SK-N-SH (cell line): ENCODE data around the gene GABRB1. TPM values are rescaled to one million over a fixed set of nuclear protein-coding genes. Genes with fewer than 3 reads are reported as not detected.

Source experiments
- CTCF ChIA-PET: fragments of 300-600, 350-600 bp; formaldehyde crosslinking; extraction: SDS; loops from one replicate; lab custom pipeline; 2021; lab: Yijun Ruan, JAX
- POLR2A ChIA-PET: fragments of 350-600 bp; sonication (Branson Sonifier 250); formaldehyde crosslinking; extraction: SDS; loops from one replicate; lab custom pipeline; 2020; ENCODE audit warnings: antibody characterized with exemption, inconsistent platforms; lab: Yijun Ruan, JAX
- DNase-seq: peaks from one replicate; pipeline ENCODE4 v3.0.0; 2012
- H2AFZ ChIP-seq: fragments of 200-600 bp; sonication (generic); 2 replicates; pipeline ENCODE4 v1.8.1; 2016; ENCODE audit warnings: antibody characterized with exemption, mild to moderate bottlenecking, low read depth
- H3F3A ChIP-seq: fragments of 200-600 bp; sonication (generic); replicated peaks from 2 replicates; pipeline ENCODE3; 2016; ENCODE audit warnings: antibody characterized with exemption, mild to moderate bottlenecking; ENCODE audit not compliant: insufficient read depth
- H3K27ac ChIP-seq, 2 experiments: fragments of 200-500 bp in 1 of 2; fragments of 200-600 bp in 1 of 2; sonication (Bioruptor generic) in 1 of 2; sonication (generic), shearing (Covaris generic) in 1 of 2; 2 replicates each; pipeline versions ENCODE4 v1.5.1 to v1.6.1; 2014 to 2016; ENCODE audit warnings: low read depth in 2 of 2, inconsistent platforms in 1 of 2, low read length in 1 of 2, mild to moderate bottlenecking in 1 of 2, mixed read lengths in 1 of 2
- H3K27me3 ChIP-seq: fragments of 200-600 bp; sonication (generic), shearing (Covaris generic); 2 replicates; pipeline ENCODE4 v1.6.1; 2016; ENCODE audit warnings: mixed run types; ENCODE audit not compliant: insufficient read depth
- H3K36me3 ChIP-seq, 2 experiments: fragments of 200-500 bp in 1 of 2; fragments of 200-600 bp in 1 of 2; sonication (Bioruptor generic) in 1 of 2; sonication (generic) in 1 of 2; replicated peaks in 1 of 2; 2 replicates each; pipeline versions ENCODE3 to v1.5.1; 2014 to 2016; ENCODE audit warnings: low read length in 1 of 2, mild to moderate bottlenecking in 1 of 2; ENCODE audit not compliant: insufficient read depth in 2 of 2, control insufficient read depth in 1 of 2
- H3K4me1 ChIP-seq, 2 experiments: fragments of 200-500 bp in 1 of 2; fragments of 200-600 bp in 1 of 2; sonication (Bioruptor generic) in 1 of 2; sonication (generic), shearing (Covaris generic) in 1 of 2; 2 replicates each; pipeline versions ENCODE4 v1.5.1 to v1.6.1; 2014 to 2016; ENCODE audit warnings: low read depth in 1 of 2, low read length in 1 of 2, mixed run types in 1 of 2; ENCODE audit not compliant: insufficient read depth in 2 of 2, control insufficient read depth in 1 of 2
- H3K4me2 ChIP-seq: fragments of 200-600 bp; sonication (generic), shearing (Covaris generic); 2 replicates; pipeline ENCODE4 v1.6.1; 2017; ENCODE audit warnings: mixed run types
- H3K4me3 ChIP-seq, 2 experiments: fragments of 200-500 bp in 1 of 2; fragments of 200-600 bp in 1 of 2; sonication (Bioruptor generic) in 1 of 2; sonication (generic), shearing (Covaris generic) in 1 of 2; 2 replicates each; pipeline versions ENCODE4 v1.5.1 to v1.8.1; 2014 to 2016; ENCODE audit warnings: low read depth in 2 of 2, inconsistent platforms in 1 of 2, low read length in 1 of 2, mild to moderate bottlenecking in 1 of 2, mixed read lengths in 1 of 2, moderate library complexity in 1 of 2
- H3K79me2 ChIP-seq: fragments of 200-600 bp; sonication (generic); 2 replicates; pipeline ENCODE4 v1.8.1; 2017; ENCODE audit warnings: mild to moderate bottlenecking; ENCODE audit not compliant: insufficient read depth
- H3K9ac ChIP-seq: fragments of 200-600 bp; sonication (generic); 2 replicates; pipeline ENCODE4 v1.6.1; 2017; ENCODE audit warnings: mixed run types
- H3K9me2 ChIP-seq: fragments of 200-600 bp; sonication (generic); 2 replicates; pipeline ENCODE4 v1.6.1; 2017; ENCODE audit warnings: mixed run types
- H3K9me3 ChIP-seq: fragments of 200-600 bp; sonication (generic); 2 replicates; pipeline ENCODE4 v1.6.1; 2017; ENCODE audit warnings: mixed run types, mild to moderate bottlenecking, moderate library complexity
- H4K20me1 ChIP-seq: fragments of 200-600 bp; sonication (generic); 2 replicates; pipeline ENCODE4 v1.6.1; 2017; ENCODE audit warnings: mild to moderate bottlenecking, mixed run types; ENCODE audit not compliant: insufficient read depth
- CTCF ChIP-seq: fragments of 200-600 bp; sonication (generic); IDR thresholded peaks from 2 replicates; pipeline ENCODE4 v1.6.1; 2017; ENCODE audit warnings: antibody characterized with exemption, mild to moderate bottlenecking, moderate library complexity
- EZH2phosphoT487 ChIP-seq: fragments of 200-600 bp; sonication (generic); IDR thresholded peaks from 2 replicates; pipeline ENCODE4 v1.6.1; 2017; ENCODE audit warnings: low read depth, mixed run types, mild to moderate bottlenecking, antibody characterized with exemption, moderate library complexity, borderline replicate concordance
- GABPA ChIP-seq: IDR thresholded peaks from 2 replicates; pipeline ENCODE4 v1.4.0; 2012; ENCODE audit warnings: low read depth, mild to moderate bottlenecking
- JUND ChIP-seq: IDR thresholded peaks from 2 replicates; pipeline ENCODE4 v1.4.0; 2012
- NFIC ChIP-seq: IDR thresholded peaks from 2 replicates; pipeline ENCODE4 v1.4.0; 2012; ENCODE audit warnings: borderline replicate concordance
- NRF1 ChIP-seq: IDR thresholded peaks from 2 replicates; pipeline ENCODE4 v1.6.1; 2012; ENCODE audit warnings: low read depth, mild to moderate bottlenecking, low read length
- RAD21 ChIP-seq: IDR thresholded peaks from 2 replicates; pipeline ENCODE4 v1.6.1; 2012; ENCODE audit warnings: mild to moderate bottlenecking, low read length
- SMC3 ChIP-seq: IDR thresholded peaks from 2 replicates; pipeline ENCODE4 v1.6.1; 2012; ENCODE audit warnings: low read depth, low read length, improper control_type of control experiment
- TEAD4 ChIP-seq: IDR thresholded peaks from 2 replicates; pipeline ENCODE4 v1.4.0; 2012; ENCODE audit warnings: mild to moderate bottlenecking, borderline replicate concordance; ENCODE audit not compliant: insufficient read depth
- USF1 ChIP-seq: IDR thresholded peaks from 2 replicates; pipeline ENCODE4 v1.4.0; 2012; ENCODE audit warnings: low read depth, borderline replicate concordance
- USF2 ChIP-seq: fragments of 150-350 bp; IDR thresholded peaks from 2 replicates; pipeline ENCODE4 v1.6.1; 2017; ENCODE audit warnings: antibody characterized with exemption, low read length, low read depth, borderline replicate concordance
- WGBS: methylation state at CpG from one replicate; pipeline ENCODE4 v1.1.6; 2017; ENCODE audit warnings: low lambda C conversion rate; 5-methylcytosine and 5-hydroxymethylcytosine counted together
- polyA plus RNA-seq, 3 experiments: library from polyadenylated mRNA; depleted of rRNA; stranded (reverse); fragments of >200 nt; gene quantifications; 2 replicates each; pipeline ENCODE4 v1.2.3, GENCODE V29; 2012

GABRB1 gene
- polyA plus RNA-seq, 1 of the 3 experiments (the other 2 are of a cell fraction) = not detected

GRCh38 chr4:47031751-47032404, 511 bp downstream of the GABRB1 start:
- H3K27ac ChIP-seq = no peak overlapping the region
- no peaks in the 10 kb centered on the region for H3K9me3 ChIP-seq
- no peak for TF ChIP-seq JUND
- TF ChIP-seq, all 33 proteins: peak for 0
- Histone ChIP-seq H3K27me3 (peaks cover 27% of the 10 kb centered on the region; the same call in 1 of the 2 replicates), H3K9me2 (no peaks in the 10 kb centered on the region), H3K4me2 (peak overlapping the region; percentile 84), H3F3A (no peaks in the 10 kb centered on the region), H3K4me3 (peak overlapping the region; percentile 48 to 67), H2AFZ (peak overlapping the region; percentile 74), H3K79me2 (no peaks in the 10 kb centered on the region), H3K9ac (no peak overlapping the region), H3K4me1 (peaks cover 0 to 18% of the 10 kb centered on the region in 2 experiments; a peak in 2 of 4 replicates), H3K36me3 (no peaks in the 10 kb centered on the region), H4K20me1 (no peaks in the 10 kb centered on the region)
- ChIA-PET CTCF (interaction anchor here (0.7 to 1.6 kb wide), 5 partner anchors 10 to 105 kb away, joined by 3 to 7 read pairs (median 3); no protein-coding TSS in a partner anchor), POLR2A (no interaction called here)
- WGBS = 7% methylated on average over 19 of the region's 19 CpGs
- DNase-seq = peak; percentile 2

GRCh38 chr4:47032405-47033106, 1.2 kb downstream of the GABRB1 start:
- ChIA-PET POLR2A (no interaction called here), CTCF (interaction anchor here (0.7 to 1.6 kb wide), 7 partner anchors 9 to 106 kb away, joined by 3 to 7 read pairs (median 3); no protein-coding TSS in a partner anchor)
- Histone ChIP-seq H3K36me3 (no peaks in the 10 kb centered on the region), H3K27ac (no peak overlapping the region), H3K9me2 (no peaks in the 10 kb centered on the region), H3K4me1 (peaks cover 0 to 18% of the 10 kb centered on the region in 2 experiments; a peak in 2 of 4 replicates), H3F3A (no peaks in the 10 kb centered on the region), H3K9ac (no peak overlapping the region), H3K4me3 (peak overlapping the region; percentile 48 to 67), H3K27me3 (peaks cover 27% of the 10 kb centered on the region; the same call in 1 of the 2 replicates), H4K20me1 (no peaks in the 10 kb centered on the region), H2AFZ (peak overlapping the region; percentile 68; the same call in 1 of the 2 replicates), H3K79me2 (no peaks in the 10 kb centered on the region), H3K9me3 (no peaks in the 10 kb centered on the region), H3K4me2 (peak overlapping the region; percentile 84)
- WGBS = 11% methylated on average over 14 of the region's 47 CpGs
- peak; percentile 82 for DNase-seq
- TF ChIP-seq EZH2phosphoT487 = no peak
- TF ChIP-seq SMC3 = peak; percentile 68
- TF ChIP-seq RAD21 = peak; percentile 62
- peak; percentile 74 for TF ChIP-seq CTCF

- no peak for TF ChIP-seq USF1
- no peak for TF ChIP-seq GABPA
- TF ChIP-seq NRF1 = no peak
- TF ChIP-seq TEAD4 = no peak
- TF ChIP-seq NFIC = no peak
- TF ChIP-seq USF2 = no peak
- CTCF ChIA-PET = no interaction called here
- Histone ChIP-seq H3K9ac (no peak overlapping the region), H3K27me3 (peaks cover under 1% of the 10 kb centered on the region; the same call in 1 of the 2 replicates), H3K9me3 (no peaks in the 10 kb centered on the region), H3K27ac (no peak overlapping the region), H3K4me2 (no peak overlapping the region), H3K9me2 (no peaks in the 10 kb centered on the region), H2AFZ (no peak overlapping the region), H4K20me1 (no peaks in the 10 kb centered on the region), H3K36me3 (no peaks in the 10 kb centered on the region), H3F3A (no peaks in the 10 kb centered on the region), H3K4me3 (no peak overlapping the region), H3K79me2 (no peaks in the 10 kb centered on the region), H3K4me1 (no peaks in the 10 kb centered on the region)
- WGBS = 25% methylated on average over 1 of the region's 1 CpG
- POLR2A ChIA-PET = no interaction called here
- DNase-seq = no peak
Measured at GRCh38 chr4:47038263-47038662, 6.9 kb downstream of the GABRB1 start.
